ENCODE results near the gene MAPRE3.

DNA sequence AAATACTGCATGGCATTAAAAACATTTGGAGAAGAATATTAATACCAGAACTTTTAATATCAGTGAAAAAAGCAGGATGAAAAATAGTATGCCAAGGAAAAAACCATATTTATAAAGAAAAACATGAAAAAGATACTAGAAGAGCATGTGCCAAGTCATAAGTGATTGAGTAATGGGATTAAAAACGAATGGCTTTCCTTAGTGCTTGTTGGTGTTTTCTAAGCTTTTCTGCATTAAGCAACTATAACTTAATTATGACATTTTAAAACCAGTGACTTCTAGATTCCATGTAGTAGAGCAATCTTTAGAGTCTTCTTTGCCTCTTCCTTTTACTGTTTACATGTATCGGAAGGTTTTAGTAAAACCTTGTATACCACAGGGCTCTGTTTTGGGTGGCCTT, 6.6 kb downstream of the MAPRE3 start:
- TF ChIP-seq, protein P1, sequence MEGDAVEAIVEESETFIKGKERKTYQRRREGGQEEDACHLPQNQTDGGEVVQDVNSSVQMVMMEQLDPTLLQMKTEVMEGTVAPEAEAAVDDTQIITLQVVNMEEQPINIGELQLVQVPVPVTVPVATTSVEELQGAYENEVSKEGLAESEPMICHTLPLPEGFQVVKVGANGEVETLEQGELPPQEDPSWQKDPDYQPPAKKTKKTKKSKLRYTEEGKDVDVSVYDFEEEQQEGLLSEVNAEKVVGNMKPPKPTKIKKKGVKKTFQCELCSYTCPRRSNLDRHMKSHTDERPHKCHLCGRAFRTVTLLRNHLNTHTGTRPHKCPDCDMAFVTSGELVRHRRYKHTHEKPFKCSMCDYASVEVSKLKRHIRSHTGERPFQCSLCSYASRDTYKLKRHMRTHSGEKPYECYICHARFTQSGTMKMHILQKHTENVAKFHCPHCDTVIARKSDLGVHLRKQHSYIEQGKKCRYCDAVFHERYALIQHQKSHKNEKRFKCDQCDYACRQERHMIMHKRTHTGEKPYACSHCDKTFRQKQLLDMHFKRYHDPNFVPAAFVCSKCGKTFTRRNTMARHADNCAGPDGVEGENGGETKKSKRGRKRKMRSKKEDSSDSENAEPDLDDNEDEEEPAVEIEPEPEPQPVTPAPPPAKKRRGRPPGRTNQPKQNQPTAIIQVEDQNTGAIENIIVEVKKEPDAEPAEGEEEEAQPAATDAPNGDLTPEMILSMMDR (IDR thresholded peaks at IDR 0.05) = no peak
- no peak for TF ChIP-seq JUN (CRISPR knock-in tag; IDR thresholded peaks at IDR 0.05)
- no peak for TF ChIP-seq FOXP4 (CRISPR knock-in tag; IDR thresholded peaks at IDR 0.05)
- TF ChIP-seq, protein P2, sequence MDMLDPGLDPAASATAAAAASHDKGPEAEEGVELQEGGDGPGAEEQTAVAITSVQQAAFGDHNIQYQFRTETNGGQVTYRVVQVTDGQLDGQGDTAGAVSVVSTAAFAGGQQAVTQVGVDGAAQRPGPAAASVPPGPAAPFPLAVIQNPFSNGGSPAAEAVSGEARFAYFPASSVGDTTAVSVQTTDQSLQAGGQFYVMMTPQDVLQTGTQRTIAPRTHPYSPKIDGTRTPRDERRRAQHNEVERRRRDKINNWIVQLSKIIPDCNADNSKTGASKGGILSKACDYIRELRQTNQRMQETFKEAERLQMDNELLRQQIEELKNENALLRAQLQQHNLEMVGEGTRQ (CRISPR knock-in tag; IDR thresholded peaks at IDR 0.05) = no peak
- no peak for TF ChIP-seq SMAD3 (CRISPR knock-in tag; IDR thresholded peaks at IDR 0.05; ENCODE audit: borderline replicate concordance)
- no peak for TF ChIP-seq NR2C2 (CRISPR knock-in tag; IDR thresholded peaks at IDR 0.05)
- TF ChIP-seq RELA (CRISPR knock-in tag; IDR thresholded peaks at IDR 0.05; ENCODE audit: borderline replicate concordance) = no peak
- TF ChIP-seq, protein P3, sequence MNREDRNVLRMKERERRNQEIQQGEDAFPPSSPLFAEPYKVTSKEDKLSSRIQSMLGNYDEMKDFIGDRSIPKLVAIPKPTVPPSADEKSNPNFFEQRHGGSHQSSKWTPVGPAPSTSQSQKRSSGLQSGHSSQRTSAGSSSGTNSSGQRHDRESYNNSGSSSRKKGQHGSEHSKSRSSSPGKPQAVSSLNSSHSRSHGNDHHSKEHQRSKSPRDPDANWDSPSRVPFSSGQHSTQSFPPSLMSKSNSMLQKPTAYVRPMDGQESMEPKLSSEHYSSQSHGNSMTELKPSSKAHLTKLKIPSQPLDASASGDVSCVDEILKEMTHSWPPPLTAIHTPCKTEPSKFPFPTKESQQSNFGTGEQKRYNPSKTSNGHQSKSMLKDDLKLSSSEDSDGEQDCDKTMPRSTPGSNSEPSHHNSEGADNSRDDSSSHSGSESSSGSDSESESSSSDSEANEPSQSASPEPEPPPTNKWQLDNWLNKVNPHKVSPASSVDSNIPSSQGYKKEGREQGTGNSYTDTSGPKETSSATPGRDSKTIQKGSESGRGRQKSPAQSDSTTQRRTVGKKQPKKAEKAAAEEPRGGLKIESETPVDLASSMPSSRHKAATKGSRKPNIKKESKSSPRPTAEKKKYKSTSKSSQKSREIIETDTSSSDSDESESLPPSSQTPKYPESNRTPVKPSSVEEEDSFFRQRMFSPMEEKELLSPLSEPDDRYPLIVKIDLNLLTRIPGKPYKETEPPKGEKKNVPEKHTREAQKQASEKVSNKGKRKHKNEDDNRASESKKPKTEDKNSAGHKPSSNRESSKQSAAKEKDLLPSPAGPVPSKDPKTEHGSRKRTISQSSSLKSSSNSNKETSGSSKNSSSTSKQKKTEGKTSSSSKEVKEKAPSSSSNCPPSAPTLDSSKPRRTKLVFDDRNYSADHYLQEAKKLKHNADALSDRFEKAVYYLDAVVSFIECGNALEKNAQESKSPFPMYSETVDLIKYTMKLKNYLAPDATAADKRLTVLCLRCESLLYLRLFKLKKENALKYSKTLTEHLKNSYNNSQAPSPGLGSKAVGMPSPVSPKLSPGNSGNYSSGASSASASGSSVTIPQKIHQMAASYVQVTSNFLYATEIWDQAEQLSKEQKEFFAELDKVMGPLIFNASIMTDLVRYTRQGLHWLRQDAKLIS (CRISPR knock-in tag; IDR thresholded peaks at IDR 0.05; ENCODE audit: borderline replicate concordance) = no peak
- TF ChIP-seq, protein P4, sequence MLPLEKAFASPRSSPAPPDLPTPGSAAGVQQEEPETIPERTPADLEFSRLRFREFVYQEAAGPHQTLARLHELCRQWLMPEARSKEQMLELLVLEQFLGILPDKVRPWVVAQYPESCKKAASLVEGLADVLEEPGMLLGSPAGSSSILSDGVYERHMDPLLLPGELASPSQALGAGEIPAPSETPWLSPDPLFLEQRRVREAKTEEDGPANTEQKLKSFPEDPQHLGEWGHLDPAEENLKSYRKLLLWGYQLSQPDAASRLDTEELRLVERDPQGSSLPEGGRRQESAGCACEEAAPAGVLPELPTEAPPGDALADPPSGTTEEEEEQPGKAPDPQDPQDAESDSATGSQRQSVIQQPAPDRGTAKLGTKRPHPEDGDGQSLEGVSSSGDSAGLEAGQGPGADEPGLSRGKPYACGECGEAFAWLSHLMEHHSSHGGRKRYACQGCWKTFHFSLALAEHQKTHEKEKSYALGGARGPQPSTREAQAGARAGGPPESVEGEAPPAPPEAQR (CRISPR knock-in tag; IDR thresholded peaks at IDR 0.05) = no peak

Data from WTC11 (cell line).